LNCaP clone FGC (cell line): ENCODE measurements around the gene ANKS1A.
"Not testable (repeated sequence)": the region's sequence is repeated elsewhere in the genome, so short reads cannot be mapped to it uniquely, and the experiment has no call there.

Experiments used
- DNase-seq: peaks from one replicate; pipeline ENCODE4 v3.0.0-alpha.2; 2011; ENCODE audit warnings: low read depth
- H3K4me3 ChIP-seq: 2 replicates; pipeline ENCODE4 v1.5.1; 2011; ENCODE audit warnings: mild to moderate bottlenecking, low read depth, low read length, control low read depth
- CTCF ChIP-seq: IDR thresholded peaks from 2 replicates; pipeline ENCODE4 v1.5.1; 2012; ENCODE audit warnings: mild to moderate bottlenecking; ENCODE audit not compliant: control insufficient read depth, insufficient read depth; ENCODE audit errors: extremely low read depth

The ANKS1A gene

DNA sequence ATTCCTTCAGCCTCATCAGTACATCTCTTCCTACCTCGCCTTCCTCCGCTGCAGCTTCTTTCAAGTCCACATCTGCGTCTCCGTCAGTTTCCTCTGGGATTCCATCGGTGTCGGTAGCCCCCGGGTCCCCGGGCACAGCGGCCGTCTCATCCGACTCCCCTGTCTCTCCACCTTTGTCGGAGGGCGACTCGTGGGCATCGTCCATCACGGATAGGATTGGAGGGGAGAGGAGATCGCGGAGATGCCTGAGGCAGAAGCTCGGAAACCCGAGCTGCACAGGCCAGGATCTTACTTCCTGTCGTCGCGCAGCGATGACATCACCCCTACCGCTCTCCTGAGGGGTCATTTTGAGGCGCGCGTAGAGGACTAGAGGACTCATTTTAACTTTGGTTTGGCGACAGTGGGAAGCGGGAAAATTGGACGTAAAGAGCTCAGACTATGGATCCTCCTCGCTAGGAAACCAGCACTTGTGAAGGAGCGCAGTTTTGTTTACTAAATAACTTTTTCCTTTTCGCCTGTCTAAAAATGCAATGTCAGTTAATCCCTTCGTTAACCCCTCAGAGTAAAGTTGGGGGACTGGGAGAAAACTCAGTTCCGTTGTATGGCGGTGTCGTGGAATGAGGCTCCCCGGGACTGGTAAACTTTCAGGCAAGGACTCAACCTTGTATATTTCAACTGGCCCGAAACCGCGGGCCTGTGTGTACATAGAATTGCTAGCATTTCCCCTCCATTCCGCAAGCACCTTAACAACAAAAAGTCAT, 1.1 kb upstream of the ANKS1A start, which contains the start of gene TAF11:
Gene TAF11, minus strand, starts transcription at position 290 of the 761 bp plus-strand sequence. Its CDS starts 85 bp downstream, at position 205.
- peak; percentile 84 for DNase-seq
- no peak for TF ChIP-seq CTCF
- peak within 1 kb of the TSS; percentile 80 for H3K4me3 ChIP-seq

GRCh38 chr6:34888514-34888856, 570 bp upstream of the ANKS1A start:
- TF ChIP-seq CTCF: no peak
- peak overlapping the region; percentile 80 for H3K4me3 ChIP-seq
- DNase-seq: no peak

DNA sequence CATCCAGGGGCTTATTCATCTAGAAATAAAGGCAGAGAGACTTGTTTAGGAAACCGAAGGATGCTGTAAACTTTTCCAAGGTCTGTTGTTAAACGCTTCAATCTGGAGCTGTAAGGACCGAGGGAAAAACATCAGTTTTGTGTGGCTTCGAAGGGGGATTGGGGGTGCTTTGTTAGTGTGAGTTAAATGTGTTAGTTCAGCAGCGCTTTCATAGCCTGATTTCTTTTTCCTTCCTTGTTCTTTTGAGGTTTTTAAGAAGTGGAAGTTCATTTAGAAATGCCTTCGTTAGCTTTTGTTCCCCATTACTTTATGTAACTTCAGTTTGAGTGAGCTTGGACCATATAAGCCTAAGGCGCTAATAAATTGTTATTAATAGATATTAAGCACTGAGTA, 1.5 kb downstream of the ANKS1A start:
- H3K4me3 ChIP-seq: peak overlapping the region; percentile 80
- no peak for DNase-seq
- no peak for TF ChIP-seq CTCF

DNA sequence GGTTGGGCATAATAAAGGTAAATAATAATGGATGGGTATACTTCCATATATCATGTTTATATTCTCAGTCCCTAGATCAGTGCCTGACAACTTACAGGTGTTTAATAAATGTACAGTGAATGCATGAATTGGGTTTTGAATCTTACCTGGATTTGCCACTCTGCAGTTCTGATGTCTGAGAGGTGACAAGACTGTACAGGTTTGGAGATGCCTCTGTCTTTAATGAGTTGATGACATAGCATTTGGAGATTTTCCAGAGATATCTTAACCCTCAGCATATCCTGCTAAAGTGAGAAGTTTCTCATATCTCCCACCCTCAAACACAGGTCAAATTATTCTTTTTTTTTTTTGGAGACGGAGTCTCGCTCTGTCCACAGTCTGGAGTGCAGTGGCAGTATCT, 2.2 kb downstream of the ANKS1A start:
- H3K4me3 ChIP-seq: no peak overlapping the region
- no peak for DNase-seq

GRCh38 chr6:34894693-34895092, 5.6 kb downstream of the ANKS1A start:
- no peak for DNase-seq
- no peak overlapping the region for H3K4me3 ChIP-seq
- no peak for TF ChIP-seq CTCF

More for the DNA sequence above, 2.2 kb downstream of the ANKS1A start:
- TF ChIP-seq CTCF: no peak

- DNase-seq: no peak
- no peak for TF ChIP-seq CTCF
- H3K4me3 ChIP-seq: no peak overlapping the region
Measured at GRCh38 chr6:34897130-34897529, 8.1 kb downstream of the ANKS1A start.

GRCh38 chr6:34897716-34898115, 8.7 kb downstream of the ANKS1A start:
- H3K4me3 ChIP-seq: no peak overlapping the region
- no peak for TF ChIP-seq CTCF
- DNase-seq: no peak

- not testable (repeated sequence) for DNase-seq, H3K4me3 ChIP-seq
Measured at GRCh38 chr6:34899748-34900147, 10.7 kb downstream of the ANKS1A start.
